ENCODE results near the gene BAIAP2L1.
"Not testable (repeated sequence)": the region's sequence is repeated elsewhere in the genome, so short reads cannot be mapped to it uniquely, and the experiment has no call there.

BAIAP2L1 gene

DNA sequence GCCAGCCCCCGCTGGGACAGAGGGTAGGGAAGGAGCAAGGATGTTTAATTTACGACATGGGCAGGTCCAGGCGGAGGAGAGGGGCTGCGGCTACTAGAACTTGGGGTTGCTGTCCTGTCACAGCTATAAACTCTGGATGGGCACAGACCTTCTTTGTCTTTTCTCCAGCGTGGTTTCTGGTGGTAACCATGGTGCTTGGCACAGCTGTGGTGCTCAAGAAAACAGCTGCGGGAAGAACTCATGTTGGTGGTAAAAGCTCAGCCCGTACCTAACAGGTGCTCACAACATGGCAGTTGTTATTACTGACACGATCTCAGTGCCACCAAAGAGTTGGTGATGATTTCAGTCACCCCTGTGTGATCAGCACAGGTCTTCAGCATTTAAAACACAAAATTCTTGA lies 13.8 kb downstream of the BAIAP2L1 start:
- POLR2A ChIA-PET = interaction anchor here (0.6 to 1.1 kb wide), 3 partner anchors 10 to 27 kb away, joined by 3 to 5 read pairs (median 3); no protein-coding TSS in a partner anchor
- CTCF ChIA-PET = interaction anchor here (1.3 kb wide), 1 partner anchor 10 kb away, joined by 3 read pairs; no protein-coding TSS in a partner anchor

DNA sequence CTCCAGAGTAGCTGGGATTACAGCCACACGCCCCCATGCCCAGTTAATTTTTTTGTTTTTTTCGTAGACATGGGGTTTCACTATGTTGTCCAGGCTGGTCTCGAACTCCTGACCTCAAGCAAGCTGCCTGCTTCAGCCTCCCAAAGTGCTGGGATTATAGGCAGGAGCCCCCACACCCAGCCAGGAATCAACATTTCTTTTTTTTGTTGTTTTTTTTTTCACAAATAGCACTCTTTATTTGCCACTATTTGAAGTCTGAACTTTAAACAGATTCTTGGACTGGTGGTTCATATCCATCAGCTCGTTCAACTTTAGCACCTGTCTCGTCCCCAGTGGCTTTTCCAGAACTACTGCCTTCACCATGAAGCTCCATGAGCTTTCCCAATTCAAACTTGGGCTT lies 15.4 kb downstream of the BAIAP2L1 start:
- H3K36me3 ChIP-seq (ENCODE audit: control insufficient read depth in 2 of 2, insufficient read depth in 1 of 2, low read length in 2 of 2); H3K4me1 ChIP-seq (ENCODE audit: control insufficient read depth, insufficient read depth, low read length); H3K4me3 ChIP-seq (ENCODE audit: low read depth, low read length); CTCF ChIA-PET; POLR2A ChIA-PET; H3K27ac ChIP-seq (ENCODE audit: extremely low read depth, low read depth, low read length); H3K9me3 ChIP-seq (ENCODE audit: control insufficient read depth, insufficient read depth, low read depth, low read length): not testable (repeated sequence)

More for the DNA sequence above, 13.8 kb downstream of the BAIAP2L1 start:
- no peak overlapping the region for H3K4me3 ChIP-seq (ENCODE audit: low read depth, low read length)
- no peaks in the 10 kb centered on the region for H3K4me1 ChIP-seq (ENCODE audit: control insufficient read depth, insufficient read depth, low read length)
- no peaks in the 10 kb centered on the region; a peak in 1 of 3 replicates for H3K36me3 ChIP-seq (ENCODE audit: control insufficient read depth in 2 of 2, insufficient read depth in 1 of 2, low read length in 2 of 2)
- TF ChIP-seq ZNF555 (tag by site-specific recombination; conservative IDR thresholded peaks at IDR 0.05) (no peak), MZF1 (tag by site-specific recombination; IDR thresholded peaks at IDR 0.05; ENCODE audit: borderline replicate concordance) (no peak), MYNN (tag by site-specific recombination; IDR thresholded peaks at IDR 0.05; ENCODE audit: borderline replicate concordance) (no peak), ZNF426 (tag by site-specific recombination; IDR thresholded peaks at IDR 0.05) (no peak), ZNF37A (tag by site-specific recombination; IDR thresholded peaks at IDR 0.05) (no peak), ZNF529 (tag by site-specific recombination; IDR thresholded peaks at IDR 0.05; ENCODE audit: insufficient replicate concordance) (no peak), ZNF221 (tag by site-specific recombination; IDR thresholded peaks at IDR 0.05; ENCODE audit: borderline replicate concordance) (no peak), ZNF549 (tag by site-specific recombination; IDR thresholded peaks at IDR 0.05) (no peak), ZNF19 (tag by site-specific recombination; IDR thresholded peaks at IDR 0.05; ENCODE audit: low read depth) (no peak), KLF7 (tag by site-specific recombination; IDR thresholded peaks at IDR 0.05; ENCODE audit: borderline replicate concordance) (no peak), ZIC2 (tag by site-specific recombination; IDR thresholded peaks at IDR 0.05) (no peak), ZBTB48 (tag by site-specific recombination; IDR thresholded peaks at IDR 0.05) (no peak), ZNF214 (tag by site-specific recombination; IDR thresholded peaks at IDR 0.05; ENCODE audit: borderline replicate concordance) (no peak), ZNF140 (tag by site-specific recombination; IDR thresholded peaks at IDR 0.05) (no peak), ZNF121 (tag by site-specific recombination; IDR thresholded peaks at IDR 0.05) (no peak)
- TF ChIP-seq, protein P1, sequence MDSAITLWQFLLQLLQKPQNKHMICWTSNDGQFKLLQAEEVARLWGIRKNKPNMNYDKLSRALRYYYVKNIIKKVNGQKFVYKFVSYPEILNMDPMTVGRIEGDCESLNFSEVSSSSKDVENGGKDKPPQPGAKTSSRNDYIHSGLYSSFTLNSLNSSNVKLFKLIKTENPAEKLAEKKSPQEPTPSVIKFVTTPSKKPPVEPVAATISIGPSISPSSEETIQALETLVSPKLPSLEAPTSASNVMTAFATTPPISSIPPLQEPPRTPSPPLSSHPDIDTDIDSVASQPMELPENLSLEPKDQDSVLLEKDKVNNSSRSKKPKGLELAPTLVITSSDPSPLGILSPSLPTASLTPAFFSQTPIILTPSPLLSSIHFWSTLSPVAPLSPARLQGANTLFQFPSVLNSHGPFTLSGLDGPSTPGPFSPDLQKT (IDR thresholded peaks at IDR 0.05; ENCODE audit: borderline replicate concordance, low read depth, low read length) = no peak
- TF ChIP-seq, protein P2, sequence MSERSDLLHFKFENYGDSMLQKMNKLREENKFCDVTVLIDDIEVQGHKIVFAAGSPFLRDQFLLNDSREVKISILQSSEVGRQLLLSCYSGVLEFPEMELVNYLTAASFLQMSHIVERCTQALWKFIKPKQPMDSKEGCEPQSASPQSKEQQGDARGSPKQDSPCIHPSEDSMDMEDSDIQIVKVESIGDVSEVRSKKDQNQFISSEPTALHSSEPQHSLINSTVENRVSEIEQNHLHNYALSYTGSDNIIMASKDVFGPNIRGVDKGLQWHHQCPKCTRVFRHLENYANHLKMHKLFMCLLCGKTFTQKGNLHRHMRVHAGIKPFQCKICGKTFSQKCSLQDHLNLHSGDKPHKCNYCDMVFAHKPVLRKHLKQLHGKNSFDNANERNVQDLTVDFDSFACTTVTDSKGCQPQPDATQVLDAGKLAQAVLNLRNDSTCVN (tag by site-specific recombination; optimal IDR thresholded peaks at IDR 0.05) = no peak
- TF ChIP-seq, protein P3, sequence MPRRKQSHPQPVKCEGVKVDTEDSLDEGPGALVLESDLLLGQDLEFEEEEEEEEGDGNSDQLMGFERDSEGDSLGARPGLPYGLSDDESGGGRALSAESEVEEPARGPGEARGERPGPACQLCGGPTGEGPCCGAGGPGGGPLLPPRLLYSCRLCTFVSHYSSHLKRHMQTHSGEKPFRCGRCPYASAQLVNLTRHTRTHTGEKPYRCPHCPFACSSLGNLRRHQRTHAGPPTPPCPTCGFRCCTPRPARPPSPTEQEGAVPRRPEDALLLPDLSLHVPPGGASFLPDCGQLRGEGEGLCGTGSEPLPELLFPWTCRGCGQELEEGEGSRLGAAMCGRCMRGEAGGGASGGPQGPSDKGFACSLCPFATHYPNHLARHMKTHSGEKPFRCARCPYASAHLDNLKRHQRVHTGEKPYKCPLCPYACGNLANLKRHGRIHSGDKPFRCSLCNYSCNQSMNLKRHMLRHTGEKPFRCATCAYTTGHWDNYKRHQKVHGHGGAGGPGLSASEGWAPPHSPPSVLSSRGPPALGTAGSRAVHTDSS (tag by site-specific recombination; IDR thresholded peaks at IDR 0.05) = no peak
- TF ChIP-seq, protein P4, sequence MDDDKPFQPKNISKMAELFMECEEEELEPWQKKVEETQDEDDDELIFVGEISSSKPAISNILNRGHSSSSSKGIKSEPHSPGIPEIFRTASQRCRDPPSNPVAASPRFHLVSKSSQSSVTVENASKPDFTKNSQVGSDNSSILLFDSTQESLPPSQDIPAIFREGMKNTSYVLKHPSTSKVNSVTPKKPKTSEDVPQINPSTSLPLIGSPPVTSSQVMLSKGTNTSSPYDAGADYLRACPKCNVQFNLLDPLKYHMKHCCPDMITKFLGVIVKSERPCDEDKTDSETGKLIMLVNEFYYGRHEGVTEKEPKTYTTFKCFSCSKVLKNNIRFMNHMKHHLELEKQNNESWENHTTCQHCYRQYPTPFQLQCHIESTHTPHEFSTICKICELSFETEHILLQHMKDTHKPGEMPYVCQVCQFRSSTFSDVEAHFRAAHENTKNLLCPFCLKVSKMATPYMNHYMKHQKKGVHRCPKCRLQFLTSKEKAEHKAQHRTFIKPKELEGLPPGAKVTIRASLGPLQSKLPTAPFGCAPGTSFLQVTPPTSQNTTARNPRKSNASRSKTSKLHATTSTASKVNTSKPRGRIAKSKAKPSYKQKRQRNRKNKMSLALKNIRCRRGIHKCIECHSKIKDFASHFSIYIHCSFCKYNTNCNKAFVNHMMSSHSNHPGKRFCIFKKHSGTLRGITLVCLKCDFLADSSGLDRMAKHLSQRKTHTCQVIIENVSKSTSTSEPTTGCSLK (tag by site-specific recombination; IDR thresholded peaks at IDR 0.05) = no peak
- H3K27ac ChIP-seq (ENCODE audit: extremely low read depth, low read depth, low read length) = no peak overlapping the region
- no peaks in the 10 kb centered on the region for H3K9me3 ChIP-seq (ENCODE audit: control insufficient read depth, insufficient read depth, low read depth, low read length)
